Esophagus squamous epithelium (tissue), 5 donors: ENCODE results near the gene WWOX. TPM values are rescaled to one million over a fixed set of nuclear protein-coding genes. Genes with fewer than 3 reads are reported as not detected.

Source experiments
- DNase-seq: peaks from one replicate; lab custom pipeline; 2025; lab: John Stamatoyannopoulos, UW
- H3K27ac ChIP-seq, 4 donors: fragments of 200-600 bp; sonication (generic); one replicate each; pipeline ENCODE4 v1.5.1; 2016 to 2019; ENCODE audit warnings: mild to moderate bottlenecking in 1 of 4
- H3K27me3 ChIP-seq, 4 donors: fragments of 200-600 bp; sonication (generic); 1 replicate in 3 of 4; 2 replicates in 1 of 4; pipeline versions ENCODE4 v1.5.1 to v1.6.0; 2017 to 2021; ENCODE audit warnings: antibody characterized with exemption in 1 of 4
- H3K36me3 ChIP-seq, 3 donors: fragments of 200-600 bp; sonication (generic); one replicate each; pipeline ENCODE4 v1.5.1; 2016 to 2019
- H3K4me1 ChIP-seq, 3 donors: fragments of 200-600 bp; sonication (generic); one replicate each; pipeline ENCODE4 v1.5.1; 2017 to 2019
- H3K4me3 ChIP-seq, 4 donors: fragments of 200-600 bp; sonication (generic); 1 replicate in 3 of 4; 2 replicates in 1 of 4; pipeline ENCODE4 v1.5.1; 2016 to 2019; ENCODE audit warnings: mild to moderate bottlenecking in 2 of 4, moderate library complexity in 1 of 4
- H3K9me3 ChIP-seq, 3 donors: fragments of 200-600 bp; sonication (generic); one replicate each; pipeline ENCODE4 v1.5.1; 2016 to 2019
- POLR2A ChIP-seq, 4 donors: fragments of 450-650 bp; IDR thresholded peaks; one replicate each; pipeline ENCODE4 v1.6.1; 2017; ENCODE audit warnings: antibody characterized with exemption in 4 of 4, mild to moderate bottlenecking in 4 of 4, moderate library complexity in 3 of 4
- WGBS, 2 donors: methylation state at CpG; one replicate each; pipeline ENCODE4 v1.1.5; 2018; 5-methylcytosine and 5-hydroxymethylcytosine counted together
- intact Hi-C: fragments of 100-400 bp; cut with DNase I; formaldehyde crosslinking; loops from one replicate; pipeline ENCODE4 v1.15.0; 2022
- total RNA-seq, 4 donors: library from RNA; depleted of rRNA; stranded (reverse); fragments of >200 nt; gene quantifications; one replicate each; pipeline ENCODE4 v1.1.0, GENCODE V29; 2016
- TF ChIP-seq, protein P1 (sequence below), 6 experiments: fragments of 450-650 bp in 4 of 6; fragments of 200-600 bp in 2 of 6; sonication (generic) in 2 of 6; IDR thresholded peaks; one replicate each; pipeline ENCODE4 v1.5.1; 2016 to 2019; ENCODE audit warnings: antibody characterized with exemption in 6 of 6, mild to moderate bottlenecking in 4 of 6, moderate library complexity in 4 of 6
- donor health status: DM: yes; HTN: yes; CAD: no.

The WWOX gene
- total RNA-seq, 4 donors from 2014 or later: 20.9 to 31.1 (median 27.5) TPM

GRCh38 chr16:79100447-79100846, 1001.0 kb downstream of the WWOX start:
- no peak for DNase-seq
- TF ChIP-seq POLR2A (IDR thresholded peaks at IDR 0.05): no peak
- TF ChIP-seq, protein P1, sequence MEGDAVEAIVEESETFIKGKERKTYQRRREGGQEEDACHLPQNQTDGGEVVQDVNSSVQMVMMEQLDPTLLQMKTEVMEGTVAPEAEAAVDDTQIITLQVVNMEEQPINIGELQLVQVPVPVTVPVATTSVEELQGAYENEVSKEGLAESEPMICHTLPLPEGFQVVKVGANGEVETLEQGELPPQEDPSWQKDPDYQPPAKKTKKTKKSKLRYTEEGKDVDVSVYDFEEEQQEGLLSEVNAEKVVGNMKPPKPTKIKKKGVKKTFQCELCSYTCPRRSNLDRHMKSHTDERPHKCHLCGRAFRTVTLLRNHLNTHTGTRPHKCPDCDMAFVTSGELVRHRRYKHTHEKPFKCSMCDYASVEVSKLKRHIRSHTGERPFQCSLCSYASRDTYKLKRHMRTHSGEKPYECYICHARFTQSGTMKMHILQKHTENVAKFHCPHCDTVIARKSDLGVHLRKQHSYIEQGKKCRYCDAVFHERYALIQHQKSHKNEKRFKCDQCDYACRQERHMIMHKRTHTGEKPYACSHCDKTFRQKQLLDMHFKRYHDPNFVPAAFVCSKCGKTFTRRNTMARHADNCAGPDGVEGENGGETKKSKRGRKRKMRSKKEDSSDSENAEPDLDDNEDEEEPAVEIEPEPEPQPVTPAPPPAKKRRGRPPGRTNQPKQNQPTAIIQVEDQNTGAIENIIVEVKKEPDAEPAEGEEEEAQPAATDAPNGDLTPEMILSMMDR (IDR thresholded peaks at IDR 0.05): no peak
- no peaks in the 10 kb centered on the region for H3K36me3 ChIP-seq

GRCh38 chr16:79101491-79101890, 1002.0 kb downstream of the WWOX start:
- TF ChIP-seq POLR2A (IDR thresholded peaks at IDR 0.05): no peak
- TF ChIP-seq, protein P1 (IDR thresholded peaks at IDR 0.05): no peak
- Histone ChIP-seq H3K27me3 (no peaks in the 10 kb centered on the region), H3K36me3 (no peaks in the 10 kb centered on the region), H3K4me1 (peaks cover 0 to 22% (median 3%) of the 10 kb centered on the region in 3 donors), H3K4me3 (no peak overlapping the region), H3K9me3 (no peaks in the 10 kb centered on the region), H3K27ac (no peak overlapping the region)
- 32 to 33% methylated on average over 5 of the region's 5 CpGs for WGBS, 2 donors
- intact Hi-C loops: no loop called here
- no peak for DNase-seq

More at GRCh38 chr16:79100447-79100846, 1001.0 kb downstream of the WWOX start:
- intact Hi-C loops: no loop called here
- H3K4me1 ChIP-seq: peaks cover 0 to 22% (median 3%) of the 10 kb centered on the region in 3 donors
- 59 to 72% methylated on average over 7 to 8 of the region's 8 CpGs for WGBS, 2 donors
- no peaks in the 10 kb centered on the region for H3K27me3 ChIP-seq
- H3K27ac ChIP-seq: no peak overlapping the region
- no peaks in the 10 kb centered on the region for H3K9me3 ChIP-seq
- no peak overlapping the region for H3K4me3 ChIP-seq

- Histone ChIP-seq H3K4me1 (peaks cover 0 to 9% (median 0%) of the 10 kb centered on the region in 3 donors), H3K36me3 (no peaks in the 10 kb centered on the region), H3K9me3 (no peaks in the 10 kb centered on the region), H3K27ac (no peak overlapping the region), H3K4me3 (no peak overlapping the region), H3K27me3 (no peaks in the 10 kb centered on the region)
- intact Hi-C loops: no loop called here
- TF ChIP-seq, protein P1 (IDR thresholded peaks at IDR 0.05): no peak
- no peak for TF ChIP-seq POLR2A (IDR thresholded peaks at IDR 0.05)
- WGBS, 2 donors: 80 to 81% methylated on average over 10 of the region's 10 CpGs
- DNase-seq: no peak
Measured at GRCh38 chr16:79104567-79104966, 1005.1 kb downstream of the WWOX start.

DNA sequence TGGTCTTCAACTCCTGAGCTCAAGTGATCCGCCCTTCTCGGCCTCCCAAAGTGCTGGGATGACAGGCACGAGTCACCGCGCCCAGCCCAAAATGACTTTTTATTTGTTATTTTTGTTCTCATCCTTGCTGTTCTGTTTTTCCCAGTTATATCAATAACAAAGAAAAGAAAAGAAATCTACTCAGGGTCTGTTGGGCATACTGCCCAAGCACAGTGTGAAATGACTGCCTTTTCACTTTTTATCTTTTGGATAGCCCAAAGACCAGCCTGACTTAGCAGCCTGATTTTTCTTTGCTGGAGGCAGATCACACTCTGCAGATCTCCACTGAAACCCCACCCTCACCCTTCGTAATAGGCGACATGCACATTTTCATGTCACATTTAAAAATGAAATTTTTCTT, 1007.8 kb downstream of the WWOX start:
- Histone ChIP-seq H3K4me1 (no peaks in the 10 kb centered on the region), H3K36me3 (no peaks in the 10 kb centered on the region), H3K27ac (no peak overlapping the region), H3K4me3 (no peak overlapping the region), H3K9me3 (no peaks in the 10 kb centered on the region), H3K27me3 (no peaks in the 10 kb centered on the region)
- WGBS, 2 donors: 91 to 95% methylated on average over 7 of the region's 7 CpGs
- intact Hi-C loops: no loop called here
- DNase-seq: no peak
- TF ChIP-seq, protein P1 (IDR thresholded peaks at IDR 0.05): no peak
- TF ChIP-seq POLR2A (IDR thresholded peaks at IDR 0.05): no peak

DNA sequence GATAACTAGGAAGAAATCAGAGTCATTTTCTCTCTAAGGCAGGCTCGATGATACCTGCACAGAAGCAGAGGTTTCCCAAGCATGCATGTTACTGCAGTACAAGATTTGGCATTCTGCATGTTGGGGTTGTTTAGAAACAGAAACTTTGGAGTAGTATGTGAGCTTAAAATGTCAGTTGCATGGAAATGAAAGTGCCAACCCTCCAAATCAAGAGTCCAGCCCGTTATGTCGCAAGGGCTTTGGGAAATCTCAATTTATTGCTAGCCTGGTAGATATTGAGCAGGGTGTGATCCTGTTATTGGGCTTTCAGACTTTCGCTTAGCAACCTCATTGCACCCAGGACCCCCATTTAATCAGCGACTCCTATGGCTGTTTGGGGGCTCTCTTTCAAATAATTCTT, 1010.3 kb downstream of the WWOX start:
- H3K27me3 ChIP-seq: no peaks in the 10 kb centered on the region
- no peak overlapping the region for H3K27ac ChIP-seq
- TF ChIP-seq, protein P1 (IDR thresholded peaks at IDR 0.05): no peak
- TF ChIP-seq POLR2A (IDR thresholded peaks at IDR 0.05): no peak
- intact Hi-C loops: no loop called here
- no peaks in the 10 kb centered on the region for H3K9me3 ChIP-seq
- DNase-seq: no peak
- H3K4me1 ChIP-seq: no peaks in the 10 kb centered on the region
- 79 to 87% methylated on average over 5 of the region's 5 CpGs for whole genome bisulfite sequencing, 2 donors
- H3K4me3 ChIP-seq: no peak overlapping the region
- no peaks in the 10 kb centered on the region for H3K36me3 ChIP-seq
